Progenitor cell of endocrine pancreas (in vitro differentiated cells): ENCODE measurements around the gene MME. TPM values are rescaled to one million over a fixed set of nuclear protein-coding genes. Genes with fewer than 3 reads are reported as not detected.
"Not testable (repeated sequence)": the region's sequence is repeated elsewhere in the genome, so short reads cannot be mapped to it uniquely, and the experiment has no call there.

Experiments used
- DNase-seq: peaks from one replicate; pipeline ENCODE4 v3.0.0; 2021; ENCODE audit warnings: low spot score; ENCODE audit not compliant: unreplicated experiment
- H3K27ac Mint-ChIP-seq: 2 replicates; pipeline ENCODE4 v1.8.0; 2021; ENCODE audit warnings: mild to moderate bottlenecking, moderate library complexity, mixed read lengths
- H3K27me3 Mint-ChIP-seq: 2 replicates; pipeline ENCODE4 v1.8.0; 2021; ENCODE audit warnings: mixed read lengths
- H3K36me3 Mint-ChIP-seq: 2 replicates; pipeline ENCODE4 v1.8.0; 2022; ENCODE audit warnings: mixed read lengths; ENCODE audit not compliant: insufficient read depth
- H3K4me1 Mint-ChIP-seq: 2 replicates; pipeline ENCODE4 v1.8.0; 2021; ENCODE audit warnings: low read depth, mixed read lengths
- H3K4me3 Mint-ChIP-seq: 2 replicates; pipeline ENCODE4 v1.8.0; 2021; ENCODE audit warnings: low read depth, mild to moderate bottlenecking, moderate library complexity, mixed read lengths
- H3K9me3 Mint-ChIP-seq: 2 replicates; pipeline ENCODE4 v1.8.0; 2021; ENCODE audit warnings: low read depth, mixed read lengths
- CTCF ChIP-seq: fragments of 200-600 bp; sonication (generic); IDR thresholded peaks from one replicate; pipeline ENCODE4 v1.5.0; 2021; ENCODE audit warnings: antibody characterized with exemption, mild to moderate bottlenecking; ENCODE audit not compliant: unreplicated experiment
- total RNA-seq: library from RNA; stranded (reverse); gene quantifications from 2 replicates; pipeline ENCODE4 v1.2.1, GENCODE V29; 2021

The MME gene
- total RNA-seq, 1 donor from 2014 or later: 0.93 TPM

- H3K27ac Mint-ChIP-seq: no peak overlapping the region
- no peak for TF ChIP-seq CTCF
- H3K4me3 Mint-ChIP-seq: no peak overlapping the region
- no peak for DNase-seq
- H3K9me3 Mint-ChIP-seq: peaks cover 3% of the 10 kb centered on the region
- no peaks in the 10 kb centered on the region for H3K36me3 Mint-ChIP-seq
- no peaks in the 10 kb centered on the region for H3K4me1 Mint-ChIP-seq
- H3K27me3 Mint-ChIP-seq: no peaks in the 10 kb centered on the region
Observed at GRCh38 chr3:155204851-155205250, 124.7 kb downstream of the MME start.

GRCh38 chr3:155208183-155208800, 128.2 kb downstream of the MME start:
- H3K36me3 Mint-ChIP-seq: no peaks in the 10 kb centered on the region
- H3K27ac Mint-ChIP-seq: no peak overlapping the region
- no peaks in the 10 kb centered on the region for H3K4me1 Mint-ChIP-seq
- DNase-seq: no peak
- H3K27me3 Mint-ChIP-seq: no peaks in the 10 kb centered on the region
- TF ChIP-seq CTCF: no peak
- H3K4me3 Mint-ChIP-seq: no peak overlapping the region
- no peaks in the 10 kb centered on the region for H3K9me3 Mint-ChIP-seq

- H3K27ac Mint-ChIP-seq: no peak overlapping the region
- no peak for DNase-seq
- H3K36me3 Mint-ChIP-seq: no peaks in the 10 kb centered on the region
- H3K4me1 Mint-ChIP-seq: no peaks in the 10 kb centered on the region
- no peaks in the 10 kb centered on the region for H3K9me3 Mint-ChIP-seq
- H3K27me3 Mint-ChIP-seq: no peaks in the 10 kb centered on the region
- no peak overlapping the region for H3K4me3 Mint-ChIP-seq
- no peak for TF ChIP-seq CTCF
Observed at GRCh38 chr3:155210736-155211135, 130.6 kb downstream of the MME start.

- Mint-ChIP-seq H3K9me3 (no peaks in the 10 kb centered on the region), H3K36me3 (no peaks in the 10 kb centered on the region), H3K4me3 (no peak overlapping the region), H3K4me1 (no peaks in the 10 kb centered on the region), H3K27ac (no peak overlapping the region), H3K27me3 (no peaks in the 10 kb centered on the region)
- no peak for TF ChIP-seq CTCF
- no peak for DNase-seq
Observed at GRCh38 chr3:155211266-155211665, 131.1 kb downstream of the MME start.

- Mint-ChIP-seq H3K4me3 (no peak overlapping the region), H3K36me3 (no peaks in the 10 kb centered on the region), H3K27ac (no peak overlapping the region), H3K9me3 (no peaks in the 10 kb centered on the region), H3K27me3 (no peaks in the 10 kb centered on the region), H3K4me1 (no peaks in the 10 kb centered on the region)
- TF ChIP-seq CTCF: no peak
- DNase-seq: no peak
Observed at GRCh38 chr3:155211940-155212339, 131.8 kb downstream of the MME start.

GRCh38 chr3:155216007-155216406, 135.9 kb downstream of the MME start:
- H3K4me1 Mint-ChIP-seq, H3K36me3 Mint-ChIP-seq, DNase-seq, H3K27me3 Mint-ChIP-seq, H3K4me3 Mint-ChIP-seq, H3K27ac Mint-ChIP-seq: not testable (repeated sequence)
- peaks cover 13% of the 10 kb centered on the region for H3K9me3 Mint-ChIP-seq
